SK-N-SH (cell line): ENCODE data around the gene TSHZ2. TPM values are rescaled to one million over a fixed set of nuclear protein-coding genes. Genes with fewer than 3 reads are reported as not detected.

Experiments used
- CTCF ChIA-PET: fragments of 300-600, 350-600 bp; formaldehyde crosslinking; extraction: SDS; loops from one replicate; lab custom pipeline; 2021; lab: Yijun Ruan, JAX
- POLR2A ChIA-PET: fragments of 350-600 bp; sonication (Branson Sonifier 250); formaldehyde crosslinking; extraction: SDS; loops from one replicate; lab custom pipeline; 2020; ENCODE audit warnings: antibody characterized with exemption, inconsistent platforms; lab: Yijun Ruan, JAX
- DNase-seq: peaks from one replicate; pipeline ENCODE4 v3.0.0; 2012
- H2AFZ ChIP-seq: fragments of 200-600 bp; sonication (generic); 2 replicates; pipeline ENCODE4 v1.8.1; 2016; ENCODE audit warnings: antibody characterized with exemption, mild to moderate bottlenecking, low read depth
- H3F3A ChIP-seq: fragments of 200-600 bp; sonication (generic); replicated peaks from 2 replicates; pipeline ENCODE3; 2016; ENCODE audit warnings: antibody characterized with exemption, mild to moderate bottlenecking; ENCODE audit not compliant: insufficient read depth
- H3K27ac ChIP-seq, 2 experiments: fragments of 200-500 bp in 1 of 2; fragments of 200-600 bp in 1 of 2; sonication (Bioruptor generic) in 1 of 2; sonication (generic), shearing (Covaris generic) in 1 of 2; 2 replicates each; pipeline versions ENCODE4 v1.5.1 to v1.6.1; 2014 to 2016; ENCODE audit warnings: low read depth in 2 of 2, inconsistent platforms in 1 of 2, low read length in 1 of 2, mild to moderate bottlenecking in 1 of 2, mixed read lengths in 1 of 2
- H3K27me3 ChIP-seq: fragments of 200-600 bp; sonication (generic), shearing (Covaris generic); 2 replicates; pipeline ENCODE4 v1.6.1; 2016; ENCODE audit warnings: mixed run types; ENCODE audit not compliant: insufficient read depth
- H3K36me3 ChIP-seq, 2 experiments: fragments of 200-500 bp in 1 of 2; fragments of 200-600 bp in 1 of 2; sonication (Bioruptor generic) in 1 of 2; sonication (generic) in 1 of 2; replicated peaks in 1 of 2; 2 replicates each; pipeline versions ENCODE3 to v1.5.1; 2014 to 2016; ENCODE audit warnings: low read length in 1 of 2, mild to moderate bottlenecking in 1 of 2; ENCODE audit not compliant: insufficient read depth in 2 of 2, control insufficient read depth in 1 of 2
- H3K4me1 ChIP-seq, 2 experiments: fragments of 200-500 bp in 1 of 2; fragments of 200-600 bp in 1 of 2; sonication (Bioruptor generic) in 1 of 2; sonication (generic), shearing (Covaris generic) in 1 of 2; 2 replicates each; pipeline versions ENCODE4 v1.5.1 to v1.6.1; 2014 to 2016; ENCODE audit warnings: low read depth in 1 of 2, low read length in 1 of 2, mixed run types in 1 of 2; ENCODE audit not compliant: insufficient read depth in 2 of 2, control insufficient read depth in 1 of 2
- H3K4me2 ChIP-seq: fragments of 200-600 bp; sonication (generic), shearing (Covaris generic); 2 replicates; pipeline ENCODE4 v1.6.1; 2017; ENCODE audit warnings: mixed run types
- H3K4me3 ChIP-seq, 2 experiments: fragments of 200-500 bp in 1 of 2; fragments of 200-600 bp in 1 of 2; sonication (Bioruptor generic) in 1 of 2; sonication (generic), shearing (Covaris generic) in 1 of 2; 2 replicates each; pipeline versions ENCODE4 v1.5.1 to v1.8.1; 2014 to 2016; ENCODE audit warnings: low read depth in 2 of 2, inconsistent platforms in 1 of 2, low read length in 1 of 2, mild to moderate bottlenecking in 1 of 2, mixed read lengths in 1 of 2, moderate library complexity in 1 of 2
- H3K79me2 ChIP-seq: fragments of 200-600 bp; sonication (generic); 2 replicates; pipeline ENCODE4 v1.8.1; 2017; ENCODE audit warnings: mild to moderate bottlenecking; ENCODE audit not compliant: insufficient read depth
- H3K9ac ChIP-seq: fragments of 200-600 bp; sonication (generic); 2 replicates; pipeline ENCODE4 v1.6.1; 2017; ENCODE audit warnings: mixed run types
- H3K9me2 ChIP-seq: fragments of 200-600 bp; sonication (generic); 2 replicates; pipeline ENCODE4 v1.6.1; 2017; ENCODE audit warnings: mixed run types
- H3K9me3 ChIP-seq: fragments of 200-600 bp; sonication (generic); 2 replicates; pipeline ENCODE4 v1.6.1; 2017; ENCODE audit warnings: mixed run types, mild to moderate bottlenecking, moderate library complexity
- H4K20me1 ChIP-seq: fragments of 200-600 bp; sonication (generic); 2 replicates; pipeline ENCODE4 v1.6.1; 2017; ENCODE audit warnings: mild to moderate bottlenecking, mixed run types; ENCODE audit not compliant: insufficient read depth
- CHD2 ChIP-seq: fragments of 150-350 bp; IDR thresholded peaks from 2 replicates; pipeline ENCODE4 v1.6.1; 2018; ENCODE audit warnings: low read length; ENCODE audit not compliant: partially characterized antibody
- EP300 ChIP-seq, 2 experiments: IDR thresholded peaks; 2 replicates each; pipeline versions ENCODE4 v1.4.0 to v1.6.1; 2012; ENCODE audit warnings: borderline replicate concordance in 1 of 2, low read depth in 1 of 2, low read length in 1 of 2
- FOXM1 ChIP-seq: IDR thresholded peaks from 2 replicates; pipeline ENCODE4 v1.4.0; 2012; ENCODE audit warnings: low read depth, mild to moderate bottlenecking
- GABPA ChIP-seq: IDR thresholded peaks from 2 replicates; pipeline ENCODE4 v1.4.0; 2012; ENCODE audit warnings: low read depth, mild to moderate bottlenecking
- GATA2 ChIP-seq: sonication (generic); formaldehyde crosslinking; IDR thresholded peaks from 2 replicates; pipeline ENCODE4 v1.5.0; 2020; ENCODE audit warnings: mild to moderate bottlenecking, missing genetic modification reagents
- RFX5 ChIP-seq: IDR thresholded peaks from 2 replicates; pipeline ENCODE4 v1.6.1; 2012; ENCODE audit warnings: mild to moderate bottlenecking, improper control_type of control experiment, low read length
- RXRA ChIP-seq: IDR thresholded peaks from 2 replicates; pipeline ENCODE4 v1.4.0; 2012; ENCODE audit warnings: low read depth, mild to moderate bottlenecking, borderline replicate concordance
- TCF12 ChIP-seq: IDR thresholded peaks from 2 replicates; pipeline ENCODE4 v1.4.0; 2012
- USF1 ChIP-seq: IDR thresholded peaks from 2 replicates; pipeline ENCODE4 v1.4.0; 2012; ENCODE audit warnings: low read depth, borderline replicate concordance
- WGBS: methylation state at CpG from one replicate; pipeline ENCODE4 v1.1.6; 2017; ENCODE audit warnings: low lambda C conversion rate; 5-methylcytosine and 5-hydroxymethylcytosine counted together
- polyA plus RNA-seq, 3 experiments: library from polyadenylated mRNA; depleted of rRNA; stranded (reverse); fragments of >200 nt; gene quantifications; 2 replicates each; pipeline ENCODE4 v1.2.3, GENCODE V29; 2012
- TF ChIP-seq, protein P1 (sequence below): fragments of 150-350 bp; IDR thresholded peaks from 2 replicates; pipeline ENCODE4 v1.6.1; 2017; ENCODE audit warnings: antibody characterized with exemption, low read length, low read depth, borderline replicate concordance

TSHZ2 gene
- polyA plus RNA-seq, 1 of the 3 experiments (the other 2 are of a cell fraction), result 0.13 TPM

DNA sequence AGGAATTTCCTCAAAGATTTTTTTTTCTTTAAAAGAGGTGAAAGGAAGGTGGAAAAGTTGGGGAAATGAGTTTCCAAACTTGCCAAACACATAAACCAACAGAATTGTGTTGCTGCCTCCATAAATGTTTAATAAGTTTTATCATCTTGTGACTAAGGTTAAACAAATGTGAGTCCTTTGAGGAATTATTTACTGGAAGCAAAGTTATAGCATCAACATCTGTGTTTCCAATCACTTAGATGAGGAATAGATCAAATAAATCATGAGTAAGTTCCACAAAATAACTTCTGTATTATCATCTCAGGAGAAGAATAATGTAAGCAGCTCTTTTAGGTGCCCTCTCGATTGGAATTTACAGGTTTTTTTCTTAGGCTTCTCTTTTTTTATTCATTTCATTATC, 20.5 kb downstream of the TSHZ2 start:
- POLR2A ChIA-PET, result no interaction called here
- CTCF ChIA-PET, result no interaction called here
- H2AFZ ChIP-seq, result no peak overlapping the region
- no peak for DNase-seq
- no peaks in the 10 kb centered on the region for H3F3A ChIP-seq
- H3K4me1 ChIP-seq, result peaks cover 0 to 31% of the 10 kb centered on the region in 2 experiments; a peak in 2 of 4 replicates
- no peaks in the 10 kb centered on the region for H3K36me3 ChIP-seq
- peak overlapping the region in 1 of 2 experiments; percentile 51; a peak in 1 of 4 replicates for H3K27ac ChIP-seq
- H3K27me3 ChIP-seq, result no peaks in the 10 kb centered on the region
- H3K79me2 ChIP-seq, result no peaks in the 10 kb centered on the region
- H3K9ac ChIP-seq, result no peak overlapping the region
- no peaks in the 10 kb centered on the region for H3K9me2 ChIP-seq
- 38% methylated on average over 1 of the region's 1 CpG for WGBS
- H3K4me2 ChIP-seq, result no peak overlapping the region
- no peak overlapping the region for H3K4me3 ChIP-seq
- TF ChIP-seq RFX5, result no peak
- TF ChIP-seq GABPA, result no peak
- no peak for TF ChIP-seq TCF12
- no peak for TF ChIP-seq FOXM1
- TF ChIP-seq USF1, result no peak
- TF ChIP-seq RXRA, result no peak
- TF ChIP-seq, protein P1, sequence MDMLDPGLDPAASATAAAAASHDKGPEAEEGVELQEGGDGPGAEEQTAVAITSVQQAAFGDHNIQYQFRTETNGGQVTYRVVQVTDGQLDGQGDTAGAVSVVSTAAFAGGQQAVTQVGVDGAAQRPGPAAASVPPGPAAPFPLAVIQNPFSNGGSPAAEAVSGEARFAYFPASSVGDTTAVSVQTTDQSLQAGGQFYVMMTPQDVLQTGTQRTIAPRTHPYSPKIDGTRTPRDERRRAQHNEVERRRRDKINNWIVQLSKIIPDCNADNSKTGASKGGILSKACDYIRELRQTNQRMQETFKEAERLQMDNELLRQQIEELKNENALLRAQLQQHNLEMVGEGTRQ, result no peak
- no peak for TF ChIP-seq CHD2
- H4K20me1 ChIP-seq, result no peaks in the 10 kb centered on the region
- H3K9me3 ChIP-seq, result no peaks in the 10 kb centered on the region

DNA sequence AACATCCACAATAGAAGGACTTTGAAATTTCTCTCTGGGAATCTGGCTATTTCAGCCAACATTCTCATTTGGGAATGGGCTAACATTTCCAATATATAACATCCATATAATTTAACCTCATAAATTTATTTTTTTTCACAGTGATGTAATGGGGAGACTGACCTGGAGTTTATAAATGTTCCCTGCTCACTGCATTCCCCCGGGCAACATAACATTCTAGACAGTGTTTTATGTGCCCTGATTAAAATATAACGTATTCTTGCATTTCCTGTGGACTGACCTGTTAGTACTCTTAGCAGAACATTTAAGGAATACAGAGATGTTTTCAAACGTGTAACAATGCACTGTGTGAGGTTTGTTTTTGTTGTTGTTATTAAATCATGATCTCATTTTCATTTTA, 20.9 kb downstream of the TSHZ2 start:
- no peak overlapping the region for H2AFZ ChIP-seq
- ChIA-PET CTCF (interaction anchor here (0.6 kb wide), 1 partner anchor 166 kb away, joined by 3 read pairs; no protein-coding TSS in a partner anchor), POLR2A (no interaction called here)
- H3K79me2 ChIP-seq, result no peaks in the 10 kb centered on the region
- H3F3A ChIP-seq, result no peaks in the 10 kb centered on the region
- H3K36me3 ChIP-seq, result no peaks in the 10 kb centered on the region
- H3K9me3 ChIP-seq, result no peaks in the 10 kb centered on the region
- no peak overlapping the region for H3K9ac ChIP-seq
- DNase-seq, result no peak
- H3K4me3 ChIP-seq, result no peak overlapping the region
- H3K27ac ChIP-seq, result peak overlapping the region in 1 of 2 experiments; percentile 51; a peak in 2 of 4 replicates
- TF ChIP-seq GATA2 (CRISPR knock-in tag) (no peak), EP300 (IDR thresholded peaks at IDR 0.05; ENCODE audit: borderline replicate concordance in 1 of 2, low read depth in 1 of 2, low read length in 1 of 2) (peak in 1 of 2 experiments; percentile 6; a peak in 1 of 4 replicates)
- TF ChIP-seq, all 33 proteins: peak for 1
- H3K4me2 ChIP-seq, result no peak overlapping the region
- H4K20me1 ChIP-seq, result no peaks in the 10 kb centered on the region
- no peaks in the 10 kb centered on the region for H3K27me3 ChIP-seq
- H3K9me2 ChIP-seq, result no peaks in the 10 kb centered on the region
- H3K4me1 ChIP-seq, result peaks cover 0 to 31% of the 10 kb centered on the region in 2 experiments; a peak in 2 of 4 replicates
- WGBS, result 12% methylated on average over 3 of the region's 3 CpGs
